ENCODE measurements around the gene BICRA.
"Not testable (repeated sequence)": the region's sequence is repeated elsewhere in the genome, so short reads cannot be mapped to it uniquely, and the experiment has no call there.

The BICRA gene
- total RNA-seq: 7.2 to 7.7 reads per million in 2 donors

- peak; percentile 70 for DNase-seq
These were observed at the start of gene BICRA for GRCh38 chr19:47608969-47609905. BICRA (plus strand) TSS chr19:47609134; CDS start chr19:47673575, 64,441 bp downstream.

GRCh38 chr19:47560999-47561398 is 47.9 kb upstream of the BICRA start:
- DNase-seq: no peak

GRCh38 chr19:47561440-47562057 is 47.4 kb upstream of the BICRA start:
- DNase-seq: no peak

- DNase-seq: no peak
These were observed 44.9 kb upstream of the BICRA start for GRCh38 chr19:47564081-47564480.

- DNase-seq: no peak
These were observed 39.6 kb upstream of the BICRA start for GRCh38 chr19:47569331-47569730.

GRCh38 chr19:47572635-47573034 is 36.3 kb upstream of the BICRA start:
- DNase-seq: peak; percentile 19

GRCh38 chr19:47573071-47574026 is 35.6 kb upstream of the BICRA start, which contains the start of gene ZNF541:
ZNF541 (minus strand) TSS chr19:47573148; CDS start chr19:47555856, 17,292 bp downstream.
- peak; percentile 80 for DNase-seq

GRCh38 chr19:47580397-47580796 is 28.5 kb upstream of the BICRA start:
- no peak for DNase-seq

- no peak for DNase-seq
These were observed 27.2 kb upstream of the BICRA start for GRCh38 chr19:47581605-47582319.

- DNase-seq: no peak
These were observed 26.5 kb upstream of the BICRA start for GRCh38 chr19:47582320-47582909.

- DNase-seq: not testable (repeated sequence)
These were observed 25.8 kb upstream of the BICRA start for GRCh38 chr19:47583161-47583560.

- no peak for DNase-seq
These were observed 21.6 kb upstream of the BICRA start for GRCh38 chr19:47587295-47587694.

GRCh38 chr19:47589824-47590223 is 19.1 kb upstream of the BICRA start:
- DNase-seq: no peak

GRCh38 chr19:47593860-47594259 is 15.1 kb upstream of the BICRA start:
- DNase-seq: no peak

- DNase-seq: no peak
These were observed 13.0 kb upstream of the BICRA start for GRCh38 chr19:47595944-47596343.

GRCh38 chr19:47598407-47599349 is 10.3 kb upstream of the BICRA start:
- no peak for DNase-seq

GRCh38 chr19:47599671-47600245 is 9.2 kb upstream of the BICRA start:
- not testable (repeated sequence) for DNase-seq

- DNase-seq: peak; percentile 92
These were observed 8.4 kb upstream of the BICRA start for GRCh38 chr19:47600246-47601179.

Measured in activated gamma-delta T cell (primary cell).